HL-60 (cell line): Measurements from ENCODE around the gene MUSTN1.

Source experiments
- DNase-seq, 2 experiments: peaks; one replicate each; pipeline ENCODE4 v3.0.0-alpha.2; 2010 to 2020; ENCODE audit warnings: low read depth in 1 of 2, low spot score in 1 of 2
- H3K27ac ChIP-seq: fragments of 250-450 bp; sonication (Bioruptor Pico); replicated peaks from 2 replicates; pipeline ENCODE4 v1.5.1; 2020; ENCODE audit warnings: mild to moderate bottlenecking, moderate library complexity
- H3K27me3 ChIP-seq: fragments of 250-450 bp; sonication (Bioruptor Pico); 2 replicates; pipeline ENCODE4 v1.5.1; 2021; ENCODE audit warnings: mild to moderate bottlenecking, moderate library complexity; ENCODE audit not compliant: insufficient read depth, poor library complexity, severe bottlenecking
- H3K4me3 ChIP-seq: replicated peaks from 2 replicates; pipeline ENCODE4 v1.5.1; 2011; ENCODE audit warnings: mild to moderate bottlenecking, control low read depth, low read length; ENCODE audit not compliant: insufficient read depth
- CTCF ChIP-seq: IDR thresholded peaks from one replicate; pipeline ENCODE4 v1.5.1; 2011; ENCODE audit warnings: low read length, control low read depth, inconsistent platforms; ENCODE audit not compliant: insufficient read depth
- GABPA ChIP-seq: IDR thresholded peaks from 2 replicates; pipeline ENCODE4 v1.6.1; 2012; ENCODE audit warnings: low read depth
- POLR2AphosphoS5 ChIP-seq: IDR thresholded peaks from 2 replicates; pipeline ENCODE4 v1.6.1; 2012; ENCODE audit warnings: low read depth
- REST ChIP-seq: IDR thresholded peaks from 2 replicates; pipeline ENCODE4 v1.6.1; 2012; ENCODE audit warnings: low read depth; ENCODE audit not compliant: insufficient replicate concordance
- SPI1 ChIP-seq: IDR thresholded peaks from 2 replicates; pipeline ENCODE4 v1.6.1; 2012; ENCODE audit warnings: low read depth, mild to moderate bottlenecking, borderline replicate concordance

The MUSTN1 gene

GRCh38 chr3:52835766-52836470 is 1.1 kb upstream of the MUSTN1 start:
- no peaks in the 10 kb centered on the region for H3K27me3 ChIP-seq
- H3K4me3 ChIP-seq, result no peak overlapping the region
- no peak for TF ChIP-seq REST
- TF ChIP-seq POLR2AphosphoS5, result no peak
- H3K27ac ChIP-seq, result no peak overlapping the region
- DNase-seq, result no peak

GRCh38 chr3:52833202-52833601 is 1.6 kb downstream of the MUSTN1 start:
- no peaks in the 10 kb centered on the region for H3K27me3 ChIP-seq
- TF ChIP-seq REST (no peak), SPI1 (no peak), GABPA (no peak), CTCF (no peak), POLR2AphosphoS5 (no peak)
- no peak for DNase-seq
- no peak overlapping the region for H3K27ac ChIP-seq
- H3K4me3 ChIP-seq, result no peak overlapping the region

GRCh38 chr3:52831500-52832301 is 3.1 kb downstream of the MUSTN1 start:
- no peak overlapping the region for H3K4me3 ChIP-seq
- H3K27ac ChIP-seq, result no peak overlapping the region
- DNase-seq, result peak; percentile 46 to 77
- H3K27me3 ChIP-seq, result no peaks in the 10 kb centered on the region
- no peak for TF ChIP-seq CTCF
- TF ChIP-seq POLR2AphosphoS5, result 0 out of 2 replicates have a peak, but pooled peaks have one; percentile 23

DNA sequence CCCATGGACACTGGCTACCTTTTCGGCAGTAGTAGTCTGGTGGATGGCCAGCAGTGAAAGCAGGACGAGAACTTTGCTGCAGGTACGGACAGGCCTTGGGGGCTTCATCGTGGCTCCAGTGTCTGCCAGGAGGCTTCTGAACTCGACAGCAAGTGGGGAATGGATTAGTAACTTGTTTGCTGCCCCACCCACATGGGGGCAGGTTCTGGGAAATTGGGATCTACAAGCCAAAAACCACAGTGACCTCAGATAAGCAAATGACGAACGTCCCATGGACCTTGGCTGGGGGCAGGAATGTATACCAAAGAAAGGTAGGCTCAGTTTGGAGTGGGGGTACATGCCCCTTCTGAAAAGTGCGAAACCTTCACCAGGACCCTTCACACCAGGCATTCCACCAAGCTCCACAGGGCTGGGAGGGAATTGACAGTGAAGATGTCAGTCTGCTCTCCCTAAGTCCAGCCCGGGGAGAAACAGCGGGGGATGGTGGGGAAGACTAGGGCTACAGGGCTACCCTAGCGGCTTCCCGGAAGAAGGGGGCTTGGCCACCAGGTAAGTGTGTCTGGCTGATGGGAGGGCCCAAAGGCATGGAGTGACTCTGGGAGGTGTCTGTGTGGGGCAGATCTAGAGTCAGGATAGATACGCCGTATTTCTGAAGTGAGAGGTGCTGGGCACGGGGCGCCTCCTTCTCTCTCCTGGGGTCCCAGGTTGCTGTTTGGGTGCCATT is 4.1 kb downstream of the MUSTN1 start, which contains the start of gene ITIH4:
Gene ITIH4, minus strand, starts transcription at position 138 of the 724 bp plus-strand sequence. Its CDS starts 30 bp downstream, at position 108.
- H3K27ac ChIP-seq, result no peak within 1 kb of the TSS
- TF ChIP-seq REST, result no peak
- no peak for TF ChIP-seq GABPA
- no peak for TF ChIP-seq CTCF
- TF ChIP-seq SPI1, result no peak
- no peak for TF ChIP-seq POLR2AphosphoS5
- H3K27me3 ChIP-seq, result no peaks in the 10 kb centered on the region
- no peak for DNase-seq
- no peak within 1 kb of the TSS for H3K4me3 ChIP-seq
